Suprapubic skin (tissue), 3 donors: ENCODE results near the gene C12orf42.

ENCODE experiments used
- CTCF ChIP-seq, 2 donors: fragments of 200-600 bp in 1 of 2; fragments of 450-650 bp in 1 of 2; sonication (generic) in 1 of 2; IDR thresholded peaks; one replicate each; pipeline ENCODE4 v1.5.1; 2016 to 2019; ENCODE audit warnings: antibody characterized with exemption in 2 of 2, mild to moderate bottlenecking in 1 of 2, moderate library complexity in 1 of 2
- EP300 ChIP-seq: sonication (generic); formaldehyde crosslinking; IDR thresholded peaks from one replicate; pipeline ENCODE4 v1.6.1; 2017; ENCODE audit warnings: antibody characterized with exemption
- POLR2A ChIP-seq, 2 donors: fragments of 450-650 bp; IDR thresholded peaks; one replicate each; pipeline ENCODE4 v1.6.1; 2017; ENCODE audit warnings: antibody characterized with exemption in 2 of 2, mild to moderate bottlenecking in 2 of 2, moderate library complexity in 2 of 2

- TF ChIP-seq EP300 = no peak
- no peak for TF ChIP-seq CTCF (IDR thresholded peaks at IDR 0.05)
- no peak for TF ChIP-seq POLR2A (IDR thresholded peaks at IDR 0.05)
These were observed 226.8 kb downstream of the C12orf42 start for GRCh38 chr12:103268831-103269514.
